Glutamatergic neuron (in vitro differentiated cells): ENCODE measurements around the gene PCDHGB3. TPM values are rescaled to one million over a fixed set of nuclear protein-coding genes. Genes with fewer than 3 reads are reported as not detected.
"Not testable (repeated sequence)": the region's sequence is repeated elsewhere in the genome, so short reads cannot be mapped to it uniquely, and the experiment has no call there.

Source experiments
- DNase-seq: peaks from one replicate; pipeline ENCODE4 v3.0.0; 2022
- H3K27ac Mint-ChIP-seq: one replicate; pipeline ENCODE4 v1.8.0; 2020; ENCODE audit warnings: mild to moderate bottlenecking, mixed read lengths, inconsistent platforms; ENCODE audit not compliant: unreplicated experiment
- H3K27me3 Mint-ChIP-seq: one replicate; pipeline ENCODE4 v1.8.0; 2020; ENCODE audit warnings: mild to moderate bottlenecking, moderate library complexity, mixed read lengths, inconsistent platforms; ENCODE audit not compliant: unreplicated experiment
- H3K36me3 Mint-ChIP-seq: one replicate; pipeline ENCODE4 v1.8.0; 2020; ENCODE audit warnings: mild to moderate bottlenecking, mixed read lengths, inconsistent platforms; ENCODE audit not compliant: unreplicated experiment
- H3K4me1 Mint-ChIP-seq: one replicate; pipeline ENCODE4 v1.8.0; 2020; ENCODE audit warnings: mild to moderate bottlenecking, low read depth, mixed read lengths, inconsistent platforms; ENCODE audit not compliant: unreplicated experiment
- H3K4me3 Mint-ChIP-seq: one replicate; pipeline ENCODE4 v1.8.0; 2020; ENCODE audit warnings: mild to moderate bottlenecking, mixed read lengths, inconsistent platforms; ENCODE audit not compliant: unreplicated experiment
- H3K9me3 Mint-ChIP-seq: one replicate; pipeline ENCODE4 v1.8.0; 2020; ENCODE audit warnings: mild to moderate bottlenecking, moderate library complexity, mixed read lengths, inconsistent platforms; ENCODE audit not compliant: unreplicated experiment
- total RNA-seq: library from RNA; stranded (reverse); fragmentation: NEBNext Ultra II Directional; extraction: Animal tissue kit (Norgen Biotek cat#: 25700); gene quantifications from one replicate; pipeline ENCODE4 v1.2.1, GENCODE V29; 2021; ENCODE audit not compliant: unreplicated experiment
- TF ChIP-seq, protein P1 (sequence below): fragments of 200-600 bp; sonication (generic); IDR thresholded peaks from one replicate; pipeline ENCODE4 v1.5.0; 2021; ENCODE audit not compliant: partially characterized antibody, unreplicated experiment

PCDHGB3 gene
- total RNA-seq, 1 donor from 2014 or later = 6.2 TPM

- Mint-ChIP-seq H3K9me3 (peaks cover 43% of the 10 kb centered on the region), H3K27me3 (peaks cover 8% of the 10 kb centered on the region), H3K4me1 (peaks cover 3% of the 10 kb centered on the region), H3K4me3 (peak overlapping the region; percentile 63), H3K27ac (no peak overlapping the region), H3K36me3 (peaks cover 75% of the 10 kb centered on the region)
- no peak for DNase-seq
- TF ChIP-seq, protein P1, sequence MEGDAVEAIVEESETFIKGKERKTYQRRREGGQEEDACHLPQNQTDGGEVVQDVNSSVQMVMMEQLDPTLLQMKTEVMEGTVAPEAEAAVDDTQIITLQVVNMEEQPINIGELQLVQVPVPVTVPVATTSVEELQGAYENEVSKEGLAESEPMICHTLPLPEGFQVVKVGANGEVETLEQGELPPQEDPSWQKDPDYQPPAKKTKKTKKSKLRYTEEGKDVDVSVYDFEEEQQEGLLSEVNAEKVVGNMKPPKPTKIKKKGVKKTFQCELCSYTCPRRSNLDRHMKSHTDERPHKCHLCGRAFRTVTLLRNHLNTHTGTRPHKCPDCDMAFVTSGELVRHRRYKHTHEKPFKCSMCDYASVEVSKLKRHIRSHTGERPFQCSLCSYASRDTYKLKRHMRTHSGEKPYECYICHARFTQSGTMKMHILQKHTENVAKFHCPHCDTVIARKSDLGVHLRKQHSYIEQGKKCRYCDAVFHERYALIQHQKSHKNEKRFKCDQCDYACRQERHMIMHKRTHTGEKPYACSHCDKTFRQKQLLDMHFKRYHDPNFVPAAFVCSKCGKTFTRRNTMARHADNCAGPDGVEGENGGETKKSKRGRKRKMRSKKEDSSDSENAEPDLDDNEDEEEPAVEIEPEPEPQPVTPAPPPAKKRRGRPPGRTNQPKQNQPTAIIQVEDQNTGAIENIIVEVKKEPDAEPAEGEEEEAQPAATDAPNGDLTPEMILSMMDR = no peak
Observed at GRCh38 chr5:141388661-141389060, 18.6 kb downstream of the PCDHGB3 start.

DNA sequence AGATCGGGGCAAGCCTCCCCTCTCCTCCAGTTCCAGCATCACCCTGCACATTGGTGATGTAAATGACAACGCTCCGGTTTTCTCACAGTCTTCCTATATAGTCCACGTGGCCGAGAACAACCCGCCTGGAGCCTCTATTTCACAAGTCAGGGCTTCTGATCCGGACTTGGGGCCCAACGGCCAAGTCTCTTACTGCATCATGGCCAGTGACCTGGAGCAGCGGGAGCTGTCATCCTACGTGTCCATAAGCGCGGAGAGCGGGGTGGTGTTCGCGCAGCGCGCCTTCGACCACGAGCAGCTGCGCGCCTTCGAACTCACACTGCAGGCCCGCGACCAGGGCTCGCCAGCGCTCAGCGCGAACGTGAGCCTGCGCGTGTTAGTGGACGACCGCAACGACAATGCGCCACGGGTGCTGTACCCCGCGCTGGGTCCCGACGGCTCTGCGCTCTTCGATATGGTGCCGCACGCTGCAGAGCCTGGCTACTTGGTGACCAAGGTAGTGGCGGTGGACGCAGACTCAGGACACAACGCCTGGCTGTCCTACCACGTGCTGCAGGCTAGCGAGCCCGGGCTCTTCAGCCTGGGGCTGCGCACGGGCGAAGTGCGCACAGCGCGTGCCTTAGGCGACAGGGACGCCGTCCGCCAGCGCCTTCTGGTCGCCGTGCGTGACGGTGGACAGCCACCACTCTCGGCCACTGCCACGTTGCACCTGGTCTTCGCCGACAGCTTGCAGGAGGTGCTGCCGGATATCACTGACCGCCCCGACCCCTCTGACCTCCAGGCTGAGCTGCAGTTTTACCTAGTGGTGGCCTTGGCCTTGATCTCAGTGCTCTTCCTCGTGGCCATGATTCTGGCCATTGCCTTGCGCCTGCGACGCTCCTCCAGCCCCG lies 19.4 kb downstream of the PCDHGB3 start:
- DNase-seq = no peak
- TF ChIP-seq, protein P1 = no peak
- peaks cover 3% of the 10 kb centered on the region for H3K4me1 Mint-ChIP-seq
- peaks cover 8% of the 10 kb centered on the region for H3K27me3 Mint-ChIP-seq
- peak overlapping the region; percentile 56 for H3K27ac Mint-ChIP-seq
- peaks cover 74% of the 10 kb centered on the region for H3K36me3 Mint-ChIP-seq
- H3K9me3 Mint-ChIP-seq = peaks cover 48% of the 10 kb centered on the region
- peak overlapping the region; percentile 74 for H3K4me3 Mint-ChIP-seq

DNA sequence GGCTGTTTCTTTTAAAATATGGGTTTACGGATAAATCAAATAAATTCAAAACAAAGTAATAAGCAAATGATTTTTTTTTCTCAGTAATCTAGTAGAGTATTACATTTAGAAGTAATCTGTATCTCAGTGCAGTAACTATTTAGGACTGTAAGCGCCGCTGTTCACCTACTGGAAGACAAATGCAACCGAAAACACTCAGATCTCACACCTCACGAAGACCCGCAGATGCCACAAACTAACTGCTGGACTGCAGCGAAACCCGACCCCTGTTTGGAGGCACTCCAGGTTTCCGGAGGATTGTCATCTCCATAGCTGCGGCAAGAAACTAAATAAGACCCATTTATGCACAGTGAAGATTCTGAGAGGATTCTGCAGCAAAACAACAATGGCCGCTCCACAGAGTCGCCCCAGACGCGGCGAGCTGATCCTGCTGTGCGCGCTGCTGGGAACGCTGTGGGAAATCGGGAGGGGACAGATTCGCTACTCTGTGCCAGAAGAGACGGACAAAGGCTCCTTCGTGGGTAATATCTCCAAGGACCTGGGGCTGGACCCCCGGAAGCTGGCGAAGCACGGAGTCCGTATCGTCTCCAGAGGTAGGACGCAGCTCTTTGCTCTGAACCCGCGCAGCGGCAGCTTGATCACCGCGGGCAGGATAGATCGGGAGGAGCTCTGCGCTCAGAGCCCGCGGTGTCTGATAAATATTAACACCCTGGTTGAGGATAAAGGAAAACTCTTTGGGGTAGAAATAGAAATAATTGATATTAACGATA lies 22.6 kb downstream of the PCDHGB3 start, which contains the start of gene PCDHGA8:
Gene PCDHGA8 (plus strand): TSS at position 205 of the 770 bp plus-strand sequence. CDS start 181 bp downstream, at position 386.
- TF ChIP-seq, protein P1 = no peak
- peak within 1 kb of the TSS; percentile 48 for H3K27ac Mint-ChIP-seq
- H3K9me3 Mint-ChIP-seq = peaks cover 48% of the 10 kb centered on the region
- no peak within 1 kb of the TSS for H3K4me3 Mint-ChIP-seq
- H3K36me3 Mint-ChIP-seq = peaks cover 69% of the 10 kb centered on the region
- no peak for DNase-seq
- H3K4me1 Mint-ChIP-seq = peaks cover 3% of the 10 kb centered on the region
- peaks cover 12% of the 10 kb centered on the region for H3K27me3 Mint-ChIP-seq

GRCh38 chr5:141393267-141393666 lies 23.2 kb downstream of the PCDHGB3 start:
- H3K4me3 Mint-ChIP-seq = no peak overlapping the region
- no peak for DNase-seq
- peaks cover 46% of the 10 kb centered on the region for H3K9me3 Mint-ChIP-seq
- TF ChIP-seq, protein P1 = no peak
- peaks cover 67% of the 10 kb centered on the region for H3K36me3 Mint-ChIP-seq
- H3K27me3 Mint-ChIP-seq = peaks cover 12% of the 10 kb centered on the region
- peak overlapping the region; percentile 48 for H3K27ac Mint-ChIP-seq
- H3K4me1 Mint-ChIP-seq = peaks cover 3% of the 10 kb centered on the region

DNA sequence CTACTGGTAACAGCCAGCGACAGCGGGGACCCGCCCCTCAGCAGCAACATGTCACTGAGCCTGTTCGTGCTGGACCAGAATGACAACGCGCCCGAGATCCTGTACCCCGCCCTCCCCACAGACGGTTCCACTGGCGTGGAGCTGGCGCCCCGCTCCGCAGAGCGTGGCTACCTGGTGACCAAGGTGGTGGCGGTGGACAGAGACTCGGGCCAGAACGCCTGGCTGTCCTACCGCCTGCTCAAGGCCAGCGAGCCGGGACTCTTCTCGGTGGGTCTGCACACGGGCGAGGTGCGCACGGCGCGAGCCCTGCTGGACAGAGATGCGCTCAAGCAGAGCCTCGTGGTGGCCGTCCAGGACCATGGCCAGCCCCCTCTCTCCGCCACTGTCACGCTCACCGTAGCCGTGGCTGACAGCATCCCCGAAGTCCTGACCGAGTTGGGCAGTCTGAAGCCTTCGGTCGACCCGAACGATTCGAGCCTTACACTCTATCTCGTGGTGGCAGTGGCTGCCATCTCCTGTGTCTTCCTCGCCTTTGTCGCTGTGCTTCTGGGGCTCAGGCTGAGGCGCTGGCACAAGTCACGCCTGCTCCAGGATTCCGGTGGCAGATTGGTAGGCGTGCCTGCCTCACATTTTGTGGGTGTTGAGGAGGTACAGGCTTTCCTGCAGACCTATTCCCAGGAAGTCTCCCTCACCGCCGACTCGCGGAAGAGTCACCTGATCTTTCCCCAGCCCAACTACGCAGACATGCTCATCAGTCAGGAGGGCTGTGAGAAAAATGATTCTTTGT lies 24.6 kb downstream of the PCDHGB3 start:
- DNase-seq, H3K4me3 Mint-ChIP-seq: not testable (repeated sequence)
- peaks cover 41% of the 10 kb centered on the region for H3K9me3 Mint-ChIP-seq

GRCh38 chr5:141397756-141398551 lies 27.9 kb downstream of the PCDHGB3 start, which contains the start of gene PCDHGB5:
TSS of gene PCDHGB5 (plus strand) at chr5:141397947. CDS start at chr5:141398128, 181 bp downstream.
- not testable (repeated sequence) for H3K4me3 Mint-ChIP-seq, DNase-seq, H3K4me1 Mint-ChIP-seq, H3K27me3 Mint-ChIP-seq, H3K27ac Mint-ChIP-seq
- peaks cover 53% of the 10 kb centered on the region for H3K36me3 Mint-ChIP-seq
- H3K9me3 Mint-ChIP-seq = peaks cover 29% of the 10 kb centered on the region

More for the DNA sequence above, 24.6 kb downstream of the PCDHGB3 start:
- H3K27me3 Mint-ChIP-seq, H3K27ac Mint-ChIP-seq, H3K4me1 Mint-ChIP-seq: not testable (repeated sequence)
- H3K36me3 Mint-ChIP-seq = peaks cover 65% of the 10 kb centered on the region
